GM18499 (cell line): ENCODE data around the gene TAAR2.
"Not testable (repeated sequence)": the region's sequence is repeated elsewhere in the genome, so short reads cannot be mapped to it uniquely, and the experiment has no call there.

ENCODE experiments used
- ATAC-seq: cut with Tn5 transposase; IDR thresholded peaks from one replicate; pipeline ENCODE4 v1.9.1; 2021; ENCODE audit warnings: moderate number of reproducible peaks; ENCODE audit not compliant: insufficient read depth, unreplicated experiment

Gene TAAR2

GRCh38 chr6:132616677-132617076 lies 7.4 kb downstream of the TAAR2 start:
- ATAC-seq: no peak

DNA sequence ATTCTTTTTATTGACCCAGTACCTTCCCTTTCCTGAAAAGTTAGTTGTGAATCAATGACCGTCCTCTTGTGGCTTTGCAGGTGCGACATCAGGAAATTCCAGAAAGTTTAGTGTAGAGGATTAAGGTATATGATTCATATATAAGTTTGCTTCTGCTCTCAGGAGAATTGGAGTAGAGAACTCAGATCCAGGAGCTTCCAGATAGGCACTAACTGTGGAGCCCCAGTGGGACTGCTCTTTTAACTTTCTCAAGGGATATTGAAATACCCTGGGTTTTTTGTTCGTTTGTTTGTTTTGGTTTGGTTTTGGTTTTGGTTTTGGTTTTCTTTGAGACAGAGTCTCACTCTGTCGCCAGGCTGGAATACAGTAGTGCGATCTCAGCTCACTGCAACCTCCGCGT lies 9.5 kb downstream of the TAAR2 start:
- ATAC-seq: no peak

DNA sequence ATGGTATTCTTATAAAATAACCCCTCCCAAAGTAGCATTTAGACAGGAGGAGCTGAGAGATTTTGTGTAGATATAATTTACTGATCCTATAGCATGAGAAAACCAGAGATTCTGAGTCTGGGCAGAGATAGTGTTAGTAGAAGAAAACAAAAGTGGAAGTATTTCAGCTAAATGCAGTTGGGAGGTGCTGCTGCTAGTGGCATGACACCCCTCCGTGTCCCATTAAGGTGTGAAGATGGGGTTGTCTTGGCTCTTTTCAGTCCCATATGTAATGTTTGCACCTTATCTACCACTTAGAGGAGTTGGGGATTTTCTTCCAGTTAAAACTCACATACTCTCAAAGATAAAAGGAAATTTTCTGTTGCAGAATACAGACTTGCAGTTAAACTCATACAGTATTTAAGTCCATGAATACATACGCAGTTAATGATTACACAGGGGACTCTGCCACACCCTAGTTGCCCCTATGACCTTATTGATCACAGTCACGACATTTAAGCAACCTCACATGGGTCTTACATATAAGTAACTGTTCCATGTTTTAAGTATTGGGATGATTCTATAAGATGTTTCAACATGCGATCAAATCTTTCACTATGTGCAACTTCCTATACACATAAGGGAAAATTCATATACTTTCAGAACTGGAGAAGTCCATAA lies 11.5 kb downstream of the TAAR2 start:
- ATAC-seq: no peak

DNA sequence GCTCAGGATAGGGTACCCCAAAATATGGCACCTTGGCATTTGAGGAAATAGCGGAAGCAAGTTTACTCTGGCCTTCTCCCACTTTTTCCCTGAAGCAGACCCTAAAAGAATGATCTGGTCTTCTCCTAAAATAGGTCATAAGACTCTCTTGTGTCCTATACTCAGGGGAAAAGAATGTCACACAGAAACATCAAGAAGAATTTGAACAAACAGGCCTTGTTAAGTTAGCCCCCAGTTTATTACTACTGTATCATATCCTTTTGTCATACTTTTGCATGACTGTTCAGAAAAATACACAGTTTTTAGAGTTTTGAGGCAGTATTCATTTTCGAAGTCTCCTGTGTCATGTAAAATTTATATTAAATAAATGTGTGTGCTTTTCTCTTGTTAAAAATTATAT lies 12.5 kb downstream of the TAAR2 start:
- ATAC-seq: no peak

DNA sequence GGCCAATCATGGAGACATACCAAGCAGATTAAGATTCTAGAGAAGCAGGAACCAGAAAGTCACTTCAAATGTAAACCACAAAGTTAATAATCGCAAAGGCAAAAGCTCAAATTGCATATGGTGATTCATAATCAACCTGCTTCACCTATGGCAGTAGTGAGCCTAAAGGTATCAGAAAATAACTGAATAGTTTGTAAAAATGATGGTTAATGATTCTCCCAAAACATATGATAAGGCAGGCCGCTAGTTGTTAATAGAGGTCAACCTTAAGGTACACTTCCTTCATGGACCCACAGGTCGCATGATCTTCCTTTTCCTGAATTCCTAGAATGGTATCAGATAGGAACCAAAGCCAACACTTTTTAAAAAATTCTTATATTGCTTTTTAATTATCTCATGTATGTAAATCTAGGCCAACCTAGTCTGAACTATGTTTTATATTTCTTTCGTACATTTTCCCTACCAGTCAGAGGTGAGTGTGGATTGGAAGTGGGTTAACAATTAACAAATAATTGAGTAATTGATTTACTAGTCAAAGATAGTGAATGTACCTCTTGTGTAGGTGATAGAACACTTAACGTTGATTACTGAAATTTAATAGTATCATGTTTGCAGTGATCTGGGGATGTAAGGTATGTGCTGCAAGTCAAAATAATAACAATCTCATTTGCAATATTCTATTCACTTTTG lies 16.4 kb downstream of the TAAR2 start:
- ATAC-seq: no peak

DNA sequence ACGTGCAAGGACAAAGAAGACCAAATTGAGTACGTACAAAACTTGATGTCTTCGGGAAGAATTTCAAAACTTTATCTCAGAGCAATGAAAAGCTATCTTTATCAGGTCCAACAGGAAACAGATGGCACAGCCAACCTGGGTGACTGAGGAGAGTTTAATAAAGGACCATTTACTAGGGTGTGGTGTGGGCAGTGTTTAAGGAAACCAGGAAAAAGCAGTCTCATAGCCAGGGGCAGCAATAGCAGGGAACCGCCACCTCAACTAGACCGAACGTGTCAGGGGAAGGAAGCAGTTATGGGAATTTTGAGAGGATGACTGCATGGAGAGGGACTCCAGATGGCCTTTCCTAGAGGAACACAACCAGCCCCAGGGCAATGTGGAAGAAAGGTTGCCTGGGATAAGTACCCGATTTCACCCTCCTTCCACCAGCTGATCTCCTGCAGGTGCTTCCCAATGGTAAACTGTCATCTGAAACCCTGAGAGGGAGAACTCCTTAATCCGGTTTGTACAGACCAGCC lies 19.4 kb downstream of the TAAR2 start:
- no peak for ATAC-seq

- not testable (repeated sequence) for ATAC-seq
Measured at GRCh38 chr6:132600900-132601299, 23.2 kb downstream of the TAAR2 start.

DNA sequence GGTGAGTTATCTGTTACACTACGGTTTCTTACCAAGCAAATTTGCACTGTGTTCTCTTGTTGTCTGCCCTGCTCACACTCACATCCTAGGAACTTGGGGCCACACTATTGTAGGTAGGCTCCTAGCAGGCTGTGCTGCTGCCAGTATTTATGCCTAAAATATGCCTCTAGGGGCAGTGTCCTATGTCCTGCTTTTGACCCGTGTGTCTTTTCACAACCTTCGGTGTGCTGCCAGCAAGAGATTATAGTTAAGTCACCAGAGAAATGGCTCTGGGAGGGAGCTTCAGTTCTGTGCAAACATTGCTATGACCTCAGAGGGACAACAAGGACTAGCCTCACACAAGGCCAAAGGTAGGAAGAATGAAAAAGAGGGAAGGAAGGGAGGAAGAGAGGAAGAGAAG lies 25.6 kb downstream of the TAAR2 start:
- ATAC-seq: peak; percentile 67

- ATAC-seq: no peak
Measured at GRCh38 chr6:132596201-132596600, 27.9 kb downstream of the TAAR2 start.

DNA sequence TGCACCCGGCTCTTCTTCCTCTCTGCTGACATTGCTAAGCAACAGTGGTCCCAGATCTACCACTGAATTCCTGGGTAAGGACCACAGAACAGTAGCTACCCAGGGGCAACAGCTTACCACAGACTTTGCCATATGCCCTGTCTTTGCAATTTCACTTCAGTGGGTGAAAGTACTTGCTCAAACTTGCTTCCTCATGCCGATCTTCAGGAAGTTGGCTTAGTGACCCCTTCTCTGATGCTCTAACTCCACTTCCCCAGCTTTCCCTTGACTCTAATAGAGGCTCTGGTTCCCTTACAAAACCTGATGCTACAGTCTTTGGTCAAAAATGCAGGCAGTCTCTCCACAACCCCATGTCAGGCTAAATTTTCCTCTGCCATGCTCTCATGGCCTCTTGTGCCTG lies 31.2 kb downstream of the TAAR2 start:
- ATAC-seq: no peak

- no peak for ATAC-seq
Measured at GRCh38 chr6:132590362-132590761, 33.7 kb downstream of the TAAR2 start.

- ATAC-seq: no peak
Measured at GRCh38 chr6:132589454-132589853, 34.6 kb downstream of the TAAR2 start, which contains the start of gene TAAR5. Gene TAAR5 (minus strand): TSS chr6:132589741. CDS start chr6:132589686, 55 bp downstream.

- ATAC-seq: no peak
Measured at GRCh38 chr6:132587424-132587823, 36.7 kb downstream of the TAAR2 start.

GRCh38 chr6:132584698-132585097 lies 39.4 kb downstream of the TAAR2 start:
- no peak for ATAC-seq

DNA sequence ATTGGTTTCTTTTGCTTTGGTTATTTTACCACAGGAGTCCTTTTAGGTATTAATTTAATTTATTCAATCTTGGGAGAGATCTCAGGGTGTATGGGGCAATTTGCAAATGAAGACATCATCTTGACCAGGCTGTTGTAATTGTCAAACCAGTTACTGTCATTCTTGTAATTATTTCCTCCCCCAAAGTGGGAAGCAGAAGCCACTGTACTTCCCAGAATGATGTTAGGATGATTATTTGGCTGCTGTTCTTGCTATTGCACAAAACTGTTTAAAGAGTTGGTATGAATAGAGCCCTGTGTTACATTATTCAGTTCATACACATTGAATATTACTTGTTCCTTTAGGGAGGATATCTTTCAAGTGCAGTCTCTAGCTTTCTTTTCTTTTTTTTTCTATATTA lies 52.3 kb downstream of the TAAR2 start:
- no peak for ATAC-seq

- no peak for ATAC-seq
Measured at GRCh38 chr6:132570221-132570777, 53.8 kb downstream of the TAAR2 start, which contains the start of gene TAAR6. Gene TAAR6 (plus strand): TSS chr6:132570322. CDS start chr6:132570322, 0 bp downstream.

GRCh38 chr6:132569170-132569569 lies 54.9 kb downstream of the TAAR2 start:
- ATAC-seq: no peak

DNA sequence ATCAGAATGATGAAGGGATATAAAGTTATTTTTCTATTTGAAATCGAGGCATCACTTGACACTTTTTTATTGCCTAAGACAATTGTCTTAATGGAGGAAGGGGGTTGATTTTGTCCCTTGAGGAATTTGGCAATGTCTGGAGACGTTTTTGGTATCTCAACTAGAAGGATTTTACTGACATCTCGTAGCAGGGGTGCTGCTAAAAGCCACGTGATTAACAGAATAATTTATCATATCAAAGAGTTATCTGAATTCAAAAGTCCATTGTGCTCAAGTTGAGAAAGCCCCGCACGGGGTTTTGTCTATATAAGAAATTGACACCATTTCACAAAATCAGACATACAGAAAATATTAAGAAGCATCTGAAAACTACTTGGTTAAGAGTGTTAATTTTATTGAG lies 55.5 kb downstream of the TAAR2 start:
- ATAC-seq: no peak

- no peak for ATAC-seq
Measured at GRCh38 chr6:132567566-132567965, 56.5 kb downstream of the TAAR2 start.
